Upper lobe of left lung (tissue), 4 donors: ENCODE data around the gene RHOV.

Source experiments
- EP300 ChIP-seq, 4 donors: sonication (generic); formaldehyde crosslinking; IDR thresholded peaks; one replicate each; pipeline ENCODE4 v1.5.1; 2017; ENCODE audit warnings: antibody characterized with exemption in 4 of 4, control low read depth in 2 of 4
- POLR2A ChIP-seq, 4 donors: fragments of 450-650 bp; IDR thresholded peaks; one replicate each; pipeline ENCODE4 v1.5.1; 2016 to 2017; ENCODE audit warnings: antibody characterized with exemption in 4 of 4, mild to moderate bottlenecking in 2 of 4
- POLR2AphosphoS5 ChIP-seq, 2 donors: sonication (generic); formaldehyde crosslinking; IDR thresholded peaks; one replicate each; pipeline ENCODE4 v1.5.1; 2017; ENCODE audit warnings: antibody characterized with exemption in 2 of 2
- TF ChIP-seq, protein P1 (sequence below), 6 experiments: fragments of 450-650 bp in 4 of 6; fragments of 200-600 bp in 2 of 6; sonication (generic) in 2 of 6; IDR thresholded peaks; one replicate each; pipeline ENCODE4 v1.5.1; 2016 to 2019; ENCODE audit warnings: antibody characterized with exemption in 6 of 6

DNA sequence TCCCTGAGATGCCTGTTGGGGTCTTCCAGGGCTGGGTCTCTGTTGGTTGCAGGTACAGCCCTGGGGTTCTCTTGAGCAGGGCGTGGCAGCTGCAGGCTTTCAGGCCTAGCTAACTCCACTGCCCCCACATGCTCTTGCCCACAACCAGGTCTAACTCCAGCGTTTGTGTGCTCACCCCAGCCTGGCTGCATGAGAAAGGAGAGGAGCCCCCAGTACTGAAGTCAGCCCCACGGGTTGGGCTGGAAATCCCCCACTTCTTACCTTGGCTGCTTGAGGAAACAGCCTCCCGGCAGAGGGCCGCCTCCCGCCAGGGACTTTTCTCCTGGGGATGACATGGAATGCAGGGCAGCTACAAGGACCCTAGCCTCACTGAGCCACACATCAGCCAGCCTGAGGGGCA lies 38.4 kb upstream of the RHOV start:
- TF ChIP-seq, protein P1, sequence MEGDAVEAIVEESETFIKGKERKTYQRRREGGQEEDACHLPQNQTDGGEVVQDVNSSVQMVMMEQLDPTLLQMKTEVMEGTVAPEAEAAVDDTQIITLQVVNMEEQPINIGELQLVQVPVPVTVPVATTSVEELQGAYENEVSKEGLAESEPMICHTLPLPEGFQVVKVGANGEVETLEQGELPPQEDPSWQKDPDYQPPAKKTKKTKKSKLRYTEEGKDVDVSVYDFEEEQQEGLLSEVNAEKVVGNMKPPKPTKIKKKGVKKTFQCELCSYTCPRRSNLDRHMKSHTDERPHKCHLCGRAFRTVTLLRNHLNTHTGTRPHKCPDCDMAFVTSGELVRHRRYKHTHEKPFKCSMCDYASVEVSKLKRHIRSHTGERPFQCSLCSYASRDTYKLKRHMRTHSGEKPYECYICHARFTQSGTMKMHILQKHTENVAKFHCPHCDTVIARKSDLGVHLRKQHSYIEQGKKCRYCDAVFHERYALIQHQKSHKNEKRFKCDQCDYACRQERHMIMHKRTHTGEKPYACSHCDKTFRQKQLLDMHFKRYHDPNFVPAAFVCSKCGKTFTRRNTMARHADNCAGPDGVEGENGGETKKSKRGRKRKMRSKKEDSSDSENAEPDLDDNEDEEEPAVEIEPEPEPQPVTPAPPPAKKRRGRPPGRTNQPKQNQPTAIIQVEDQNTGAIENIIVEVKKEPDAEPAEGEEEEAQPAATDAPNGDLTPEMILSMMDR (IDR thresholded peaks at IDR 0.05) = no peak
- no peak for TF ChIP-seq POLR2AphosphoS5 (IDR thresholded peaks at IDR 0.05)
- no peak for TF ChIP-seq POLR2A (IDR thresholded peaks at IDR 0.05)
- TF ChIP-seq EP300 (IDR thresholded peaks at IDR 0.05) = no peak
